ENCODE data around the gene PTGFRN.
"Not testable (repeated sequence)": the region's sequence is repeated elsewhere in the genome, so short reads cannot be mapped to it uniquely, and the experiment has no call there.

The PTGFRN gene

GRCh38 chr1:116918714-116919357 is 9.1 kb downstream of the PTGFRN start:
- DNase-seq: no peak

DNA sequence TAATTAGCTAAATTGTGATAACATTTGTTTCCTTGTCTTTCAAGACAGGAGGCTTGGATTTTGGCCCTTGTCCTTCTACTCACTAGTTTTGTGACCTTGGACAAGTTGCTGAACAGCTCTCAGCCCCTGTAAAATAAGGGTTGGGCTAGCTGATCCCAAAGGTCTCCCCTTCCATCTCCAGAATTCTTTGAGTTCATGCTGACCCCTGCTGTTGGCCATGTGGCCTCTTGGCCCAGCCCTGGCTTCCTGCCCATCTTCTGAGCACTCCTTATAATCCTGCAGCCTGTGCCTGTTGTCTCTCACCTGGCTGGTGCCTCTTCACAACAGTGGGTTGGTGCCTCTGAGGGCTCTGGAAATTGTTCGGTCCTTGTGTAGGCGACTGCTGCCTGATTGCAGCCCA is 10.1 kb downstream of the PTGFRN start:
- no peak for DNase-seq

DNA sequence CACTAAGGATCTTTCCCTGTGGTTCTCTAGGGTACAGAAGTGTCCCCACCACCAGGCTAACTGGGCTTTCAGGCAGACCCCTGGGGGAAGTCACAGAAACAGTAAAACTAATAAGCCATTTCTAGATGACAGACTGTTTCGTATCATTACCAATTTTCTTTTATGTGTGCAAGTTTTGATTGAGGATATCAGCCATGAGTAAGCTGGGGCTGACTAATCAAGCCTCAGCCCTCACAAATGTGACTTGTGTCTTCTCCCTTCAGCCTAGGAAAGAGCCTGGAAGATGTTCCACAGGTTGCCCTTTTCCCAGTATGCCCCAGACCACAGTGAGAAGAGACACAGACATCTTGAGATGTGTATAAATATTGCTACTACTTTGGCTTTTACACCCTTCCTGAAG is 10.5 kb downstream of the PTGFRN start:
- no peak for DNase-seq

- DNase-seq: no peak
Observed at GRCh38 chr1:116921301-116921885, 11.7 kb downstream of the PTGFRN start.

DNA sequence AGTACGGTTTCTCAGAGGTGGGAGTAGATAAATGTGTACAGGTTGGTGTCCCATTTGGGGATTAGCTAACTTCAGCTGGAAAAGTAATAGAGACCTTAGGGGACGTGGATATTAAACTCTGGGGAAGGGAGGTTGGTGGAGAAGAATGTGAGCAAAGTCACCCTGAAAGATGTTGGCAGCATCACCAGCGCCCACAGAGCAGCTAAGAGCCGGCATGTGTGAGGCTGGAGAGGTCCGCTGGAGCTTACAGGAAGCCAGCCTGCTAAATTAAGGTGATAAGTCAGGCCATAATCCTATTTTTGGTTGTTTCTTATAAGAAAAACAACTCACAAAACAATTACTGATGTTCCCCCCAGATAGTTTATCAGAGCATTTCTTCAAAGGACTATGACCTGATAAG is 12.2 kb downstream of the PTGFRN start:
- no peak for DNase-seq

- no peak for DNase-seq
Observed at GRCh38 chr1:116923421-116923820, 13.7 kb downstream of the PTGFRN start.

- DNase-seq: no peak
Observed at GRCh38 chr1:116927049-116927798, 17.5 kb downstream of the PTGFRN start.

GRCh38 chr1:116929961-116930592 is 20.4 kb downstream of the PTGFRN start:
- DNase-seq: no peak

- no peak for DNase-seq
Observed at GRCh38 chr1:116931016-116931918, 21.6 kb downstream of the PTGFRN start.

DNA sequence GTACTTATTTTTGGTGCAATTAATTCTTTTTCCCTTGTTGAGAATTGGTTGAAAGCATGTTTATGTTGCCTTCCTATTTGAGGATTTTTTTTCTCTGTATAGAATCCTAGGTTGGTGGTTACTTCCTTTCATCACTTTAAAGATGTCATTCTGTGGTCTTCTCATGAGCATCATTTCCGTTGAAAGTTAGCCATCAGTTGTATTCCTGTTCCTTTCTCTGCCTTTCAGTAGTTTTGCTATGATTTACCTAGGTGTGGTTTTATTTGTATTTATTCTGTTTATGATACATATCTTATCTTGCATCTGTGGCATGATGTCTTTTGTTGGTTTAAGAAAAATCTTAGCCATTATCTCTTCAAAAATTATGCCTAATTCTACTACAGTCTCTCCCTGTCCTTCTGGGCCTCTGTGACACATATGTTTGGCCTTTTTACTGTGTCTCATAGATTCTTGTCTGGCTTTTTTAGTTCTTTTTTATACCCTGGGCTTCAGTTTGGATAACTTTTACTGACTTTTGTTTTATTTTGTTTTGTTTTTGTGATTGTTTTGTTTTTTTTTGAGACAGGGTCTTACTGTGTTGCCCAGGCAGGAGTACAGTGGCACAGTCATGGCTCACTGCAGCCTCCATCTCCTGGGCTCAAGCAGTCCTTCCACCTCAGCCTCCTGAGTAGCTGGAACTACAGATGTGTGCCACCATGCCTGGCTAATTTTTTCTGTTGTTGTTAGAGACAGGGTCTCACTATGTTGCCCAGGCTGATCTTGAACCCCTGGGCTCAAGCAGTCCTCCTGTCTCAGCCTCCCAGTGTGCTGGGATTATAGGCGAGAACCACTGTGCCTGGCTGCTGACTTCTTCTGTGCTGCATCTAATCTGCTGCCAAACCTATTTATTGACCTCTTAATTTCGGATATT is 24.1 kb downstream of the PTGFRN start:
- no peak for DNase-seq

DNA sequence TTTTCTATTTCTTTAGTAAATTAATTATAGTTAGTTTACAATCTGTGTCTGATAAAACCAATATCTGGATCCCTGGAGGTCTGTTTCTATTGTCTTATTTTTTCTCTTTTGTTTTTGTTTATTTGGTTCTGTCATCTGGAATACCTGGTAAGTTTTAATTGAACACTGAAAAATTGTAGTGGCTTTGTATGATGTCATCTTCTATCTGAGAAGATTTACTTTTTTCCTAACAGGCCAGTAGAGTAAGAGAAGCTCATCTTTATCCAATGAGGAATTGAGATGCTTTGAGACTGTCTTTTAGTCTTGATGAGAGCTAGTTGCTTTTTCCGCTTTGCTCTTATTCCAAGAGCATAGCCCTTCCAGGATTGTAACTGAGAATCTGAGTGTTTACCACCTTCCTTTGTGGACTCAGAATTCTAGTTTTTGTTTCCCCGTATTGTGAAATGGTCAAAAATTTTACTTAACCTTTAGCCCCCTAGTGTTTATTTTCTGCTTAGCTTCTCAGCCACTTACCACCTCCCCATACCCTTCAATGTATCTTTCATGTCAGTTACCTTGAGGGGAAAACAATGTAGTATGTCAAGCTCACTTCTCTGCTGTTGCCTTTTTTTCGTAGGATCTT is 25.0 kb downstream of the PTGFRN start:
- no peak for DNase-seq

DNA sequence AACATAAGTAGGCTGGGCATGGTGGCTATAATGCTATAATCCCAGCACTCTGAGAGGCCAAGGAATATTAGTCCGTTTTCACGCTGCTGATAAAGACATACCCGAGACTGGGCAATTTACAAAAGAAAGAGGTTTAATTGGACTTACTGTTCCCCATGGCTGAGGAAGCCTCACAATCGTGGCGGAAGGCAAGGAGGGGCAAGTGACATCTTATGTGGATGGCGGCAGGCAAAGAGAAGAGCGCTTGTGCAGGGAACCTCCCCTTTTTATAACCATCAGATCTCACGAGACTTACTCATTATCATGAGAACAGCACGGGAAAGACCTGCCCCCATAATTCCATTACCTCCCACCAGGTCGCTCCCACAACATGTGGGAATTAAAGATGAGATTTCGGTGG is 28.5 kb downstream of the PTGFRN start:
- DNase-seq: no peak

DNA sequence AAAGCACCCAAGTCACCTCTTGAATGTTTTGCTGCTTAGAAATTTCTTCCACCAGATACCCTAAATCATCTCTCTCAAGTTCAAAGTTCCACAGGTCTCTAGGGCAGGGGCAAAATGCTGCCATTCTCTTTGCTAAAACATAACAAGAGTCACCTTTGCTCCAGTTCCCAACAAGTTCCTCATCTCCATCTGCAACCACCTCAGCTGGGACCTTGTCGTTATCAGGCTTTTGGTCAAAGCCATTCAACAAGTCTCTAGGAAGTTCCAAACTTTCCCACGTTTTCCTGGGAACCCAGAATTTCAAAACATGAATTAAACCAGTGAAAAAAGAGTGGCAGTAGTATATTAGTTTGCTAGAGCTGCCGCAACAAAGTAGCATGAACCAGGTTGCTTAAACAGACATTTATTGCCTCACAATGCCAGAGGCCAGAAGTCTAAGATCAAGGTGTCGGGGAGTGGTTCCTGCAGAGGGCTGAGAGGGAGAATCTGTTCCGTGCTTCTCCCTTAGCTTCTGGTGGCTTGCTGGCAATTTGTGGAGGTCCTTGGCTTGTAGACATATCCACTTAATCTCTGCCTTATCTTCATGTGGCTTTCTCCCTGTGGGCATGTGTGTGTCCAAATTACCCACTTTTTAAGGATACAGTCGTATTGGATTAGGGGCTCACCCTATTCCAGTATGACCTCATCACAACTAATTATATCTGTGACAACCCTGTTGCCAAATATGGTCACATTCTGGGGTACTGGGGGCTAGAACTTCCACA is 30.2 kb downstream of the PTGFRN start:
- not testable (repeated sequence) for DNase-seq

DNA sequence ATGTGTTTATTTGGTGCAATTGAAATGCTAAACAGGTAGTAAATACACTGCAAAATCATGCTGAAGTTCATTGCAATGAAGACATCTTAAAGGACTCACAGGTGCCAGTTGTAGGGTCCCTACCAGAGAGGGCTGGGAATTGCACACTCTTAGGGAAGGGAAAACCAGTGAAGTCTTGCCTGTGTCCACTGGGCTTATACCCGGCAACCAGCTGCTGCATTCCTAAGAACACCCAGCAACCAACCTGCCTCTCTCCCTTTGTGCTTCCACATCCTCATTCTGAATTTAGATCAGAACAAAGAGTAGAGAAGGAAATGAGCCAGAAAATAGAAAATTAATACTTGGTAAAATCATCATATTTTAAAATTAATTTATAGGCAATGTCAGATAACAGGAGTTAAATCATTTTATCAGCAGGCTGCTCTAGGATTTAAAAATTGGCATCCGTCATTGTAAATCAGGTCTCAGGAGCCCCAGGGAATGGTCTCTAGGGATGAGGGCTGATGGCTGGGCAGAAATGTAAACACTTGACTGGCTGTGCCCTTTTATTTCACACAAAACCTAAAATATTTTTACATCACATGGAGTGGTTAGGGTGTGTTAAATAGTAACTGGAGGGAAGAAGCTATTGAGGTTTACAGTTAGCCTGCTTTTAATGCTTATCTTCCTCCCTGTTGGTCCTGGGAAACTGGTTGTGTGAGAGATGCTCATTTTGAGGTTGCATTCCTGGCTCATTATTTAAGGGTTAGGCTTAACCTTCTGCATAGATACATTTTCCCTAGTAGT is 31.3 kb downstream of the PTGFRN start:
- no peak for DNase-seq

DNA sequence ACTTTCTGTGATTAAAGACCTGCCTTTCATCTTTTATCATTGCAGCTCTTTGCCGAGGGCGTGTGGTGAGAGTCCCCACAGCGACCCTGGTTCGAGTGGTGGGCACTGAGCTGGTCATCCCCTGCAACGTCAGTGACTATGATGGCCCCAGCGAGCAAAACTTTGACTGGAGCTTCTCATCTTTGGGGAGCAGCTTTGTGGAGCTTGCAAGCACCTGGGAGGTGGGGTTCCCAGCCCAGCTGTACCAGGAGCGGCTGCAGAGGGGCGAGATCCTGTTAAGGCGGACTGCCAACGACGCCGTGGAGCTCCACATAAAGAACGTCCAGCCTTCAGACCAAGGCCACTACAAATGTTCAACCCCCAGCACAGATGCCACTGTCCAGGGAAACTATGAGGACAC is 32.0 kb downstream of the PTGFRN start:
- DNase-seq: no peak

DNA sequence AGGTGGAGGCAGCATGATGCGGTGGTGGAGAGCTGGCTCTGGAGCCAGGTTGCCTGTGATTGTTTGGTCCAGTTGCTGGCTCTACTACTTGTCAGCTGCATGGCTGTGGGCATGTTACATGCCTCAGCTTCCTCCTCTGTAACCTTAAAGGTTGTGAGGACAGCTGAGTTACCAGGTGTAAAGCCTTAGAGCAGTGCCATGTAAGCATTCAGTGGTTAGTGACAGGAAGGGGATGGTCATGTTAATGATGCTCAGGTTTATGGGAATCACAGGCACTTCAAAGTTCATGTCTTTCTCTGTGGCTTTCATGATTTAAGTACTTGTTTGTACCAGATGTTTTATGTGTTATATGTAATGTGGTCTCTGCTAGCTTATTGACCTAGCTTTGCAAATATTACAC is 32.6 kb downstream of the PTGFRN start:
- DNase-seq: no peak

DNA sequence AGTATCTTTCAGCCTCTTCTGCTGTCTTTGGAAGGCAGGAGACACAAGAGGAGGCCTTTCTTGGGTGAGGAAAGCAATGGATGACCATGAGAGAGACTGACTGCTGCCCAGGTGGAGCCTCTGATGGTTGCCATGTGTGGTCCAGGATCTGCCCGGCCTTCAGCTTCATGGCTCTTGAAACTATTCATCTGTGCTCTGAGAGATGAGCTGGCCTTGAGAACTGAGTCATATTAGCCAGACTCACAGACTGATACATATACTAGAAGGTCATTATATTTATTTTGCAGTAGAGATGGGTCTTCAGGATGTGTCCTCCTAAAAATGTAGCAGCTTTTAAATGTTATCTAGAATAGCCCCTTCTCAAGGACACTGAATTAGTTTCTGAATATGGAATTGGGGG is 33.7 kb downstream of the PTGFRN start:
- no peak for DNase-seq

DNA sequence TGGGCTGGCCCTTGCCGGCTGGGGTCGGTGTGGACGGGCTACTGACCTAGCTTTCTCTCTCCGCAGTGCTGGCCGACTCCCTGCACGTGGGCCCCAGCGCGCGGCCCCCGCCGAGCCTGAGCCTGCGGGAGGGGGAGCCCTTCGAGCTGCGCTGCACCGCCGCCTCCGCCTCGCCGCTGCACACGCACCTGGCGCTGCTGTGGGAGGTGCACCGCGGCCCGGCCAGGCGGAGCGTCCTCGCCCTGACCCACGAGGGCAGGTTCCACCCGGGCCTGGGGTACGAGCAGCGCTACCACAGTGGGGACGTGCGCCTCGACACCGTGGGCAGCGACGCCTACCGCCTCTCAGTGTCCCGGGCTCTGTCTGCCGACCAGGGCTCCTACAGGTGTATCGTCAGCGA is 34.9 kb downstream of the PTGFRN start:
- no peak for DNase-seq

GRCh38 chr1:116945421-116945820 is 35.7 kb downstream of the PTGFRN start:
- DNase-seq: no peak

- no peak for DNase-seq
Observed at GRCh38 chr1:116945996-116946395, 36.3 kb downstream of the PTGFRN start.

Data from DMS 273 treated with DMSO at 0.1 percent for 48 hours (cell line).